ENCODE measurements around the gene UPK1A.

Gene UPK1A

GRCh38 chr19:35727053-35727955 is 61.0 kb downstream of the UPK1A start:
- no peak for FAIRE-seq
- no peak for DNase-seq (ENCODE audit: insufficient read length, low spot score)
- no peak for TF ChIP-seq SPI1 (IDR thresholded peaks at IDR 0.05; ENCODE audit: low read depth, low read length)
